C4-2B (cell line): ENCODE data around the gene GMDS.

Experiments used
- H3K27ac ChIP-seq: fragments of 450-650 bp; 2 replicates; pipeline ENCODE4 v1.5.1; 2017
- ZFX ChIP-seq: fragments of 450-650 bp; IDR thresholded peaks from 2 replicates; pipeline ENCODE4 v1.6.1; 2017
- TF ChIP-seq, protein P1 (sequence below): fragments of 450-650 bp; conservative IDR thresholded peaks from 2 replicates; pipeline ENCODE4 v1.5.1; 2017; ENCODE audit warnings: mild to moderate bottlenecking

The GMDS gene

DNA sequence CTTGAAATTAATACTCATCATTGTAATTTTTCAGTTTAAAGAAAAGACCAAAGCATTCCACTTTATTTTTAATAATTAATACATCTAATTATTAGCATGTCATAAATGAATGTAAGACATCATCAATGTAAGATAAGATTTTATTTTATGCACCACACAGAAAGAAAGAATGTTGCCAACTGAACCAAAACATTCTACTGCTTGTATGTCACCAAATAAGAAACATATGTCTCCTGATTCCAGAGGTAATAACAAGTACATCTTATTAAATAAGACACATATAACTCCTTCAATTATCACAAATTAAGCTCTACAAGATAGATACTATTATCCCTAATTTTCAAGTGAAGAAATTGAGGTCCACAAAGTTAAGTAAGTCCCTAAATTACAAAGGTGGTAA lies 189.5 kb downstream of the GMDS start:
- H3K27ac ChIP-seq, result no peak overlapping the region
- TF ChIP-seq ZFX, result no peak
- TF ChIP-seq, protein P1, sequence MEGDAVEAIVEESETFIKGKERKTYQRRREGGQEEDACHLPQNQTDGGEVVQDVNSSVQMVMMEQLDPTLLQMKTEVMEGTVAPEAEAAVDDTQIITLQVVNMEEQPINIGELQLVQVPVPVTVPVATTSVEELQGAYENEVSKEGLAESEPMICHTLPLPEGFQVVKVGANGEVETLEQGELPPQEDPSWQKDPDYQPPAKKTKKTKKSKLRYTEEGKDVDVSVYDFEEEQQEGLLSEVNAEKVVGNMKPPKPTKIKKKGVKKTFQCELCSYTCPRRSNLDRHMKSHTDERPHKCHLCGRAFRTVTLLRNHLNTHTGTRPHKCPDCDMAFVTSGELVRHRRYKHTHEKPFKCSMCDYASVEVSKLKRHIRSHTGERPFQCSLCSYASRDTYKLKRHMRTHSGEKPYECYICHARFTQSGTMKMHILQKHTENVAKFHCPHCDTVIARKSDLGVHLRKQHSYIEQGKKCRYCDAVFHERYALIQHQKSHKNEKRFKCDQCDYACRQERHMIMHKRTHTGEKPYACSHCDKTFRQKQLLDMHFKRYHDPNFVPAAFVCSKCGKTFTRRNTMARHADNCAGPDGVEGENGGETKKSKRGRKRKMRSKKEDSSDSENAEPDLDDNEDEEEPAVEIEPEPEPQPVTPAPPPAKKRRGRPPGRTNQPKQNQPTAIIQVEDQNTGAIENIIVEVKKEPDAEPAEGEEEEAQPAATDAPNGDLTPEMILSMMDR, result no peak

DNA sequence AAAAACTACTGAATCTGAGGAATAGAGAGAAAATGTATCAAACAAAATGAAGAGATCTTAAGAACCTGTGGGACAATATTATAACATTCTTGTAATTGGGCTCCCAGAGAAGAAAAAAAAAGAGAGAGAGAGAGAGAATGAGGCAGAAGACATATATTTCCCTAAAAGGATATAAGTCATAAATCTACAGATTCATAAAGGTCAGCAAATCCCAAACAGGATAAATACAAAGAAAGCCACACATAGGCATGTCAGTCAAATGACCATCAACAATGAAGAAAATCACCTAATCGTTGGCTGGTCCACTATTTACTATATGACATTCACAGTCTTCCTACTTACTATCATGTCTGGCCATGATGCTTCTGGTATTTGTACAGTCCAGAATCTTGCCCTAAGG lies 190.3 kb downstream of the GMDS start:
- no peak overlapping the region for H3K27ac ChIP-seq
- TF ChIP-seq, protein P1, result no peak
- no peak for TF ChIP-seq ZFX

DNA sequence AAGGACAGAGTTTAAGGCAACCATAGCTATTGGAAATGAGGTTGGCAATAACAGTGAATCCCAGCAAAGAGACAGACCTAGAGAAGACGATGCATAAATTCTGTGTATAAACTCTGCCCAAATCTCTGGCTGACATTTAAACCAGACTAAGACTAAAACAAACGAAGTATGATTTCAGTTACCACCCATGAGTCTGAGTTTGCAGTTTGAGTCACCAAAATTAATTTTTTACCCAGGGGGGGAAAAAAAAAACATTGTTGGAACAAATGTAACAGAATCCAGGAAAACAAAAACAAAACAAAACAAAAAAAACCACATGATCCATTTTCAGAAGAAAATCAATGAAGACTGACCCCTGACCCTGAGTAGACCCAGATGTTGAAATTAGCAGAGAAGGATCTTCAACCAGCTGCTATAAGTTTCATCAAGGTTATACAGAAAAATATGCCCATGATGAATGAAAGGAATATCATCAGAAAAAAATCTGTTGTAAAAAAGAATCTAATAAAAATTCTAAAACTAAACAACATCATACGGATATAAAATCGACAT lies 190.8 kb downstream of the GMDS start:
- TF ChIP-seq, protein P1, result no peak
- TF ChIP-seq ZFX, result no peak
- H3K27ac ChIP-seq, result no peak overlapping the region

DNA sequence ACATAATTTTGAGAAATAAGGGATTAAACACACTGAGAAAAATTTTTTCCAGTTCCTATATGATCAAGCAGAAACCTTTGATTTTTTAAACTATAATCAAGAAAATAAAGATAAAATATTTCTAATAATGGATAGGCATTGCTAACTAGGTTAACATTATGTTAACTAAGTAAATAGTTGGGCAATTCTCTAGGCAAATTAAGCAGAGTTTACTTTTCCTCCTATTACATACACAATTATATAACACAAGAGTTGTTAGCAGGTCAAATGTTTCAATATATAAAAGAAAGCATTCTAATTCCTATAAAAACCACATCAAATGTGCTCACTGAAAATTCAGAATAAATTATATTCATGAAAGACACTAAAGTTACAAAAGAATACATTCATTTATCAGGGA lies 191.7 kb downstream of the GMDS start:
- TF ChIP-seq, protein P1, result no peak
- no peak for TF ChIP-seq ZFX
- H3K27ac ChIP-seq, result no peak overlapping the region

DNA sequence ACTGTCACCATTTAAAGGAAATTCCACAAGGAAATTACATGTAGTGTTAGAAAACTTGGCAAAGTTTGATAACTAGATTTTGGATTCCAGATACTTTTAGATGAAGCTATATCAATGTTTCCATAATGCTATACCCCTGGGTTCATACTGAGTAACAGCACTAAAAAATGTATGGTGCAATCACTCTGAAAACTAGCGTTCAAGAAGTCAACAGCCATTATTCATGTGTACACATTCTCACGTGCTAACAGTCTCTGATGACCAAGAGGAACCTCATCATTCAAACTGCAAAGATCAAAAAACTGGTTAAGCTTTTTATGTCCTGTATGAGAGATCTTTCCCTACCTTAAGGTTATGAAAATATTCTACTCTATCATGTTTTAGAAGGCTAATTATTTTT lies 197.6 kb downstream of the GMDS start:
- TF ChIP-seq, protein P1, result no peak
- no peak for TF ChIP-seq ZFX
- no peak overlapping the region for H3K27ac ChIP-seq

DNA sequence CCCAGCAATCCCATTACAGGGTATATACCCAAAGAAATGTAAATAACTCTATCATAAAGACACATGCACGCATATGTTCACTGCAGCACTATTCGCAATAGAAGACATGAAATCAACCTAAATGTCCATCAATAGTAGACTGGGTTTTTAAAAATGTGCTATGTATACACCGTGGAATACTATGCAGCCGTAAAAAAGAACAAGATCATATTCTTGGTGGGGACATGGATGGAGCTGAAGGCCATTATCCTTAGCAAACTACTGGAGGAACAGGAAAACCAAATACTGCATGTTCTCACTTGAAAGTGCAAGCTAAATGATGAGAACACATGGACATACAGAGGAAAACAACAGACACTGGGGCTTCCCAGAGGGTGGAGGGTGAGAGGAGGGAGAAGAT lies 201.2 kb downstream of the GMDS start:
- TF ChIP-seq ZFX, result no peak
- TF ChIP-seq, protein P1, result no peak

DNA sequence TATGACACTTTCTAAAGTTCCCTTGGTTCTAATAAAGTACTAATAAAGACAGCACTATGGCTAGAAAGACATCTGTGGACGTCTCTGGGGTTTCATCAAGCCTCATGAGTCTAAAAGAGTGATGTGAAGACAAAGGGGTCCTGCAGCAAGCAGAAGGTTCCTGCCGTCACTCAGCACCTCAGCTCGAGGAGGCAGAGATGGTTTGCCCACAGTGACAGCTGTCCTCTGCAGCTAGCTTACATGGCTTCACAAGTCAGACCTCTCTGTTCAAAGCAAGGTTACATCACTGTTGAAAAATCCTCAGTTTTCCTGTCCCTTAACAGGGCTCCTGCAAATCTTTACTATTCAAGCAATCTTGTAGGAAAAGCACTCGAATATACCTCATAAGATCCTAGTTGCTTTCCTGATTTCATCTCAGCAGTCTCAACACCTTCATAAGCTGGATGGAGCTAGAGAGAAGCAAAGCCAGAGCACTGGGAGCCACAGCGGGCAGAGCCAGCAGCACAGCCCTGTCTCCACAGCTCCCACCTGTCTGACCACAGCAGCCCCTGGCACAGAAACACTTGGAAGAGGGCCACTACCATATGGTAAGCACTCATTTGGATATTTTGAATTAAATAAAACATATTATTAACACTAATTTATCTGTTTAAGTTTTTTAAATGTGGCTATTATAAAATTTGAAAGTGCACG lies 202.3 kb downstream of the GMDS start:
- TF ChIP-seq ZFX, result no peak
- TF ChIP-seq, protein P1, result no peak
- no peak overlapping the region for H3K27ac ChIP-seq

More for the DNA sequence above, 201.2 kb downstream of the GMDS start:
- no peak overlapping the region for H3K27ac ChIP-seq
